GM21390 (cell line): Measurements from ENCODE around the gene ZFYVE26.
"Not testable (repeated sequence)": the region's sequence is repeated elsewhere in the genome, so short reads cannot be mapped to it uniquely, and the experiment has no call there.

ENCODE experiments used
- ATAC-seq: cut with Tn5 transposase; IDR thresholded peaks from one replicate; pipeline ENCODE4 v1.9.1; 2021; ENCODE audit not compliant: unreplicated experiment

The ZFYVE26 gene

DNA sequence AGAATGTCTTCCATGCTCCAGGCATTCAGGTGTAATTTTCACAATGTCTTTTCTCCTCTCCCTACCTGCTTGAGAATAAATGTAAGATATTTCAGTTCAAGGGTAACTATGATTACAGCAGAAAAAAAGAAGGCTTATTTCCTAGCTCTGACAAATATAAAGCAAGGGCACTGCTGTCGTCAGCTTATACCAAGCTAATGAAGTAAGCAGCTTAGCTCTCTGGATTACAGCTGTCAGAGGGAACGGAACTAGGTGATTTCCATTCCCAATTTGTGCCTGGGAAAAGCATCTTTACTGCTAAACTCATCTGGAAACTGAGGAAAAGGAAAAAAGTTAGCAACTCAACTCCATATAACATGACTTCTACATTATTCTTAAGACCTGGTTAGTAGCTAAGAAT, 56.5 kb downstream of the ZFYVE26 start:
- no peak for ATAC-seq

DNA sequence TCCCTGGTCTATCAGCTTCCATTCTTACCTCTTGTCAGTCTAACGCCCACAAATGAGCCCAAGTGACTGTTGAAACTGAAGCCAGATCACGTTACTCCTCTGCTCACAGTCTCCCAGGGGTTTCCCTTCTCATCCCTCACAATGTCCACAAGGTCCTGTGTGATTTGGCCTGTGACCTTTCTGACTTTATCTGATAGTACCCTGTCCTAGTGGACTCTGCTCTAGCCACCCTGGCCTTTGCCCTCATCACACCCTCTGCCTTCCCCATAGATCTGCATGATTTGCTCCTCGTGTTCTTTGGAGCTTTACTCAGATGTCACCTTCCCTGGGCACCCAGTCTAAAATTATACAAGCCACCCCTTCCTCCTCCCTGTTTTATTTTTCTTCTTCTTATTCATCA, 59.2 kb downstream of the ZFYVE26 start:
- ATAC-seq, result no peak

DNA sequence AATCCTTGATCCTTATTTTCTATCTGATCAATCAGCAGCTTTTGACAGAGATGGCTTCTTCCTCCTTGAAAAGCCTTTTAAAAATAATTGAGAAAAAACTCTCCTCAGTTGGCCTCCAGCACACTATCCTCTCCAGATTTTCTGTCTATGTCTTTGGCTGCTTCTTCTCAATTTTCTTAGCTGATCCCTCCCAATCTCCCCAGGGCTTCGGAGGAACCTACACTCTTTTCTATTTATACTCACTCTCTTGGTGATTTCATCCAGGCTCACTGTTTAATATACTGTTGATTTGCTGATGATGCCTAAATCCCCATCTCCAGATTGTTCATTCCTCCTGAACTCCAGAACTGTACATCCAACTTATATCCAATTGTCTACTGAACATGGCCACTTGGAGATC, 59.9 kb downstream of the ZFYVE26 start:
- ATAC-seq, result no peak

DNA sequence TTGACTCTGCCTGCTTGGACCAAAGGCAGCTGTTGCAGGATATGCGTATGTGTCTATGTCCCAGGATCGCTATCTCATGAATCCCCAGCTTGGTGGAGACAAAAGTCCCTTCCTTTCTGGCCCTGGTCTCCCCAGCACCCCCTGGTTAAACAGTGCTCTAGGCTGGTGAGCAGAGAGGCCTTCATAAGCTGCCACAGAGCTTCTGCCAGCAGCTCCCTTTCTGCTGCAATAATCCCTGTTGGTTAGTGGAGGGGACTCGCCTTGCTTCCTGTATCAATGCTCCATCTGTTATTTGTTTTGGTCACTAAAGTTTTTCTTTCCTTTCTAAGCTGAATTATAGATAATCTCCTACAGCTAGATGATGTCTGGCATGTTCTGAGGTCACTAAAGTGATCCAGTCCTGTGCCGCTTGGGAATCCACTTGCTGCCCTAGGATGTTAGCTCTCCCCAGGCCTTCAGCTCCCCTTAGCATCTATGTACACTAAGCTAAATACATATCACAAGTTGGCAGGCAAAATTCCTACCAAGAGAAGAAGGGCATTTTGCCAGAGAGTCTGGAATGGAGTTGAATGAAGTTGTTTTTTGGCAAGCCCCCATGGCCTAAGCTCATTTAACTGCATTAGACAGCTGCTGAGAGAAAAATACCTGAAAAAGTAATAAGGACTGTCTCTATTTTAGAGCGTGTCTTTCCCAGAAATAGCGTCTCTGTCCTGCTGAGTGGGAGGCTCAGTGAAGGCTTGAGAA, 66.9 kb downstream of the ZFYVE26 start:
- no peak for ATAC-seq

DNA sequence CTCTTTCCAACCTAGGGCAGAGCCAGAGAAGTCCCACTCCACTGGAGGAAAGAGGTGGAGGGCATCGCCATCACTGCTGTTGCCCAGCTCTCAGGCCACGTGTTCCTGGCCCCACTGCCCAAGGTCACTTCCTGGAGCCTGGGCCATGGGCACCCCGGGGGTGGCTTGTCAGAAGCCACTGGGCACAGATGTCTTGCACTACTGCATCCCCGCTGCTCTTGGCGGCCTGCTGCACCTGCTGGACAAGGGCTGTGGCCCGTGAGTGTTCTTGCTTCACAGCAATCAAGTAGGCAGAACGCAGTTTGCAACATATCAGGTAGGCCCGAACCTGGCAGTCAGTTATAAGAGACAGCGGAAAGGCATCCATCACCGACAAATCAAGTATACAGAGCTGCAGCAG, 68.1 kb downstream of the ZFYVE26 start:
- ATAC-seq, result no peak

DNA sequence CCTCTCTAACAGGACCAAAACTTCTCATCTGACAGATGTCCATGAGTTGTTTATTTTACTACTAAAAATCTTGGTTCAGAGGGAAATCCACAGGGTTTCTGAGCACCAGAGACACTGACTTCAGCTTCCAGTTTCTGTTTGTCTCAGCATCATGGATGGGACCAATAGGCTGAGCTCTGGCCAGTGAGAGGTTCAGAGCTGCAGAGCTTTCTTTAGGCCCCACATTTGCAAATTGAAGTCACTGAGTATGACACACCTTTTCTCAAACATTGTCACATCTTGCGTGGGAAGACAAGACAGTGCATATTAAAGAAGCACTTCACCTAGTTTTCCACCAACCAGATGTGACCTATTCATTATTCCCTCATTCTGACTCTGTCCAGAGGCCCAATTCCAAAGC, 69.5 kb downstream of the ZFYVE26 start:
- no peak for ATAC-seq

DNA sequence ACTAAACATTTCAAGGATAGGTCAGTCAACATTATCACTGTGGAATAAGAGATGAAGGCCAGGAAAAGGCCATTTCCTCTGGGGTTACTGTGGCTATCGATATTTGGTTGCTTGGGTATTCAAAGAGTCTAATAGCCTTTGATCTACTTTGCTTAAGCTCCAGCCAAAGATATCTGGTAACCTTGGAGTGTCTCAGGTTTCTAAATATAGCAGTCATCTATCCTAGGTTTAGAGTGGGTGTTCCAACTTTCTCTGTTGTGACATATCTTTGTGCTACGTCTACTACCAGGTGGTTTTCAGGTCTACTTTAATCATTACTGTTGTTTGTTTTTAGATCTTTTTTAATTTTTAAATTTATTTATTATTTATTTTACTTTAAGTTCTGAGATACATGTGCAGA, 72.3 kb downstream of the ZFYVE26 start:
- ATAC-seq, result no peak

DNA sequence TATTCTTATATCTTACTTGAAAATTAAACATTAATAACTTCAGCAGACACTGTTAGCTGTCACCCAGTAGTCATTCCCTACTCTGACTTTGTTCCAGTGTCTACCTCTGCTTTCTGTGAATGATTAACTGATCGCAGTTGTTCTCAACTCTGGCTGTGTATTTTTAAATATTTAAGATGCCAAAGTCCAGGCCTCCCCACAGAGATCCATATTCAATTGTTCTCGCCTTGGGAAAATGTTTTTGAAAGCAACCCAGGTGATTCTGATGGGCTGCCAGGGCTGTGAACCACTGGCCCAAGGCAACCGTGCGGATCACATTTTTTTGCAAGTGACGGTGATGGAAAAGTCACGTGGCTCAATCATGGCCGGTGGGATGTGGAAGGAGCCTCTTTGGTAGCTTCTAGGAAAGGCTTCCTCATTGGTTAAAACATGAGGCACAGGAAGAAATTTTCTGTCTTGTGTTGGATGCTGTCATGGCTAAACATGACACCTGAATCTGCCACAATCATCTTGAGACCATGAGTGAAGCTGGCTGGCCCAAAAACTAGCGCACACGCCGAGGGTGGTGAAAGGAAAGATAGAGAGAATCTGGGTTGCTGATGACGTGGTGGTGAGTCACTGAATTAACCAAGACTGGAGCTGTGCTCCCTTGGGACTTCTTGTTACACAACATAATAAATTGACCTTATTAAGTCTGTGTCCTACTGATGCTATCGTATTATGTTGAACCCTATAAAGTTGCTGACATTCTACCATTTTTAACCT, 77.5 kb downstream of the ZFYVE26 start:
- ATAC-seq, result no peak

DNA sequence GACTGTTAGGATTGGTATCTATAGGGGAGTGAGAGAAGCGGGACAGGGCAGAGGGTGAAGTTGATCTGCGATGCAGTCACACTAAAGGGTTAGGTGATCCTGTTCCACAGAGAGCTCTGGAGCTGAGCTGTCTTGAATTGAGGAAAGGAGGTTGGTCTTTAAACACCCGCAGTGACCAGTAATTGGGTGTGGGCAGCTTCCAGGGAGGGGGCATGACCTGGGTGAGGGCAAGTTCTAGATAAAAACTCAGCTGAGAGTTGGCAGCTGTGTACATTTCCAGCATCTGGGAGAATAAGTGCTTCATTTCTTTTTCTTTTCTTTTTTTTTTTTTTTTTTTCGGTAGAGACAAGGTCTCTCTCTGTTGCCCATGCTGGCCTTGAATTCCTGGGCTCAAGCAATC, 79.6 kb downstream of the ZFYVE26 start:
- no peak for ATAC-seq

DNA sequence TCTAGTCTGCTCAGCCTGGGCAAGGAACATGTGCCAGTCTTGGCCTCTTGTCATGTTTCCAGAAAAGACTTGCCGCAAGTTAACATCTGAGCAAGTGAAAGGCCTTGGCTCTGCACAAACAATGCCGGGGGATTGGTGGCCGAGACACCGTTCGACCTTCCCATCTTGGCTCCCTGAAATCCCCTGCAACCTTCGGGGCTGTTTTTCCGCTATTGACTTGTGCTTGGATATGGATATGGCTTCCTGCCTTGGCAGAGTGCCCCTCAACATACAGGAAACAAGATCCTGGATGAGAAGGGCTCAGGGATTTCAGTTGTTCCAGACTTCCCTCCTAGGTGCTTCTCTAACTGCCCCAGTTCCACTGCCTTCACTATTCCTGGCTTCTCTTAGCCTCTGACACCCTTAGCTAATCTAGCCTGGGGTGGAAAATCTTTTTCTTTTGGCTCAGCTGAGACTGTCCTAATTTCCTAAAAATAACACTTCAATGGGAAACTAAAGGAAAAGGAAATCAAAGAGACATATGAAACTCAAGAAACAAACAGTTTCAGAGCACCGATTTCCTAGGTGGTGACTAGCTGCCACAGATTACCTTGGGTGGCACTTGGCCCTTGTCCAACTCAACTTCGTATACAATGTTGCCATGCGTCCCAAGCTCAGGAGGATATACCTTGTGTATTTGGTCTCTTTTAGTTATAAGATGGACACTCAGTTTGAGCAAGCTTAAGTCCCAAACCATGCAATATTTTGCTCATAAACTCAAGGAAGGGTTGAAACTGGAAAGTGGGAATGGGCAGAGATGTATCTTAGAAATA, 80.8 kb downstream of the ZFYVE26 start:
- no peak for ATAC-seq

DNA sequence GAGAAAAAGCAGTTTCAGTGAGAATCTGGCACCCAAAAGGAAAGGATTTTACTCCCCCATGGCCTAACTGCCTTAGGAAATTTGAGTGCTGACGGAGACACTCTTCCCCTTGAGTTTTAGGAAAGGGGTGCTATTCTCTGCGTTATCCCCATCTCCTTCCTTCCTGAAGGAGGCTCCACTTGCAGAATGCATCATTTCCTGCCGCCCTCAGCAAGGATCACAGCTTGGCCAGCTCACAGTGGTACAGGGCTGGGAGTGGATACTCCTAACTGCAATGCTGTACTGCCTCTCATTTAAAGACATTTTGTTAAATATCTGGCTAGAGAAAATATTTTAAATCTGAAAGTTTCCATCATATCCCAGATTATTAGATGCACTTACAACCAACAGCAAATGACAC, 81.7 kb downstream of the ZFYVE26 start:
- ATAC-seq, result no peak

DNA sequence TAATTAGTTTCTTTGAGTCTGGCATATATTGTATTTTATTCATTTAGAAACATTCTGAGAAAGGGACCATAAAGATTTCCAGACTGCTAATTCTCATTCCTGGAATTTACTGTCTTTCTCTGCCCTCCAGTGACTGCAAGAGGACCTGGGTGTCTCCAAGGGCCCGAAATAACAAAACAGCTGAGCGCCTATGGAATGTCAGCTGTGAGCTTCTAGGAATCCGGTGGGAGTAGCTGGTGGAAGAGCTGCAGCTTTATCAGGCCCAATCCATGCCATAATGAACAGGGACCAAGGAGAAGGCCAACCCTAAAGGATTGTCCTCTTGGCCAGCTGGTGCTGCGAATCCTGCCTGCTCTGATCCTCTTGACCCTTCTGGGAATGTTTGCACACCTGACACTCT, 82.8 kb downstream of the ZFYVE26 start:
- ATAC-seq, result no peak

DNA sequence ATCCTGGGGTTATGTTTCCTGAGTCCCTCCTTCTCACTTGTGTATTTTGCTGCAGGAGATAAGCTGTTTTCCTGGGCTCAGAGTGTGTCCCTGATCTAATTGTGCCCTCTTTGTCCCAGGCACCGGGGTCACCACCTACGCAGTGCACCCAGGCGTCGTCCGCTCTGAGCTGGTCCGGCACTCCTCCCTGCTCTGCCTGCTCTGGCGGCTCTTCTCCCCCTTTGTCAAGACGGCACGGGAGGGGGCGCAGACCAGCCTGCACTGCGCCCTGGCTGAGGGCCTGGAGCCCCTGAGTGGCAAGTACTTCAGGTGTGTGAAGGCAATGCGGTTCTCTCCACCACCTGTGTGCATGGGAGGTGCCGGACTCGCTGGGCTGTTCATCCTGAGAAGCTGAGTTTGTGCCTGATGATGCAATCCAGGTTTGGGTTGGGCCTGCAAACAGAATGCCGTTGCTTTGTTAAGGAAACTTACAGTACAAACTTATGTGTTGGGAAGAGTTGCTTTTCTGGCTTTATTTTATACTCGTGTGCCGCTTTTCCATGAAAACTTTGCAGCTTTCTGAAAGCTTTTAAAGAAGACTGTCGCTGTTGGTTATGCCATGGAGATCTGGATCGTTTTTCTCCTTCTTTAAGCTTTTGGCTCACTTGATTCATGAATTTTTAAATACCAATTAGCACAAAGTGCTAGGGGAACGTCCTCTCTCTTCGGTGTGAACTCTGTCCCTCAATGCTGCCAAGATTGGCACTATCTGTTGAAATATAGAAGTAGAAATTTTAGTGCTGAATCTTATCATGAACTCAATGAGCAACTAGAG, 87.1 kb downstream of the ZFYVE26 start:
- no peak for ATAC-seq

DNA sequence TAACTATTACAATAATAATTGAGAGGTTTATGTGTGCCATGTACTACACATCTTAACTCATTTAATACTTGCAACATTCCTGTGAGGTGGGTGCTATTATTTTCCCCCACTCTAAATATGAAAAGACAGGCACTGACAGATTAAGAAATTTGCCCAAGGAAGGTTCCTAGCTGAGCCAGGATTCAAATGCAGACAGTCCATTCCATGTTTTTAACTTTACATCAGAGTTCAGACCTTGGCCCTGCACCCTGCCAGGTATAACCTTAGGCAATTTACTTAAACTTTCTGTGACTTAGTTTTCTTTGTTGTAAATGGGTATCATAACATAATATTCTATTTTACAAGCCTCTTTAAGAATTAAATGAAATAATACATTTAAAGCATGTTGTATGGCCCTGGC, 88.1 kb downstream of the ZFYVE26 start:
- ATAC-seq, result no peak

DNA sequence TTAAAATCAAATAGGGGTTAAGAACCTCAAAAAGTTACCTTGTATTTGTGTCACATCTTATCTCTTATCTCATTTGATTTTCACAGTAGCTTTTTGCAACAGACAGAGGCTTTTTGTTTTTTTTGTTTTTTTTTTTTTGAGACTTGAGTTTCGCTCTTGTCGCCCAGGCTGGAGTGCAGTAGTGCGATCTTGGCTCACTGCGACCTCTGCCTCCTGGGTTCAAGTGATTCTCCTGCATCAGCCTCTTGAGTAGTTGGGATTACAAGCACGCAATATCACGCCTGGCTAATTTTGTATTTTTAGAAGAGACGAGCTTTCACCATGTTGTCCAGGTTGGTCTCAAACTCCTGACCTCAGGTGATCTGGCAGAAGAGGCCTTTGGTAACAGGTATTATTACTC, 89.0 kb downstream of the ZFYVE26 start:
- no peak for ATAC-seq

DNA sequence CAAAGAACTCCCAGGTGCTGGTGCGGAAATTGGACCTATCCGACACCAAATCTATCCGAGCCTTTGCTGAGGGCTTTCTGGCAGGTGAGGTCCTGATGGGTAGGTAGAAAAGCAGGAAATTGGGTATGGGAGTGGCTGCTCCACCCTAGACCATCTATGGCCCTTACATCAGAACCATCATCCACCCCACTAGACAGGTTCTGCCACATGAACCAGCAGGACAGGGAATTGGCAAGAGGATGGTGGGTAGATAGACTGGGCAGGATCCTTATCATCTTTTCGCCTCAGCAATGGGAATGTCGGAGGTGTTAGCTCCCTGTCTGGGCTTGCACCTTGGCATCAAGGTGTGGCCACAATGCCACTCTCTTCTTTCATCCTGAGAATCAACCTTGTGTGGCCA, 91.2 kb downstream of the ZFYVE26 start:
- no peak for ATAC-seq

DNA sequence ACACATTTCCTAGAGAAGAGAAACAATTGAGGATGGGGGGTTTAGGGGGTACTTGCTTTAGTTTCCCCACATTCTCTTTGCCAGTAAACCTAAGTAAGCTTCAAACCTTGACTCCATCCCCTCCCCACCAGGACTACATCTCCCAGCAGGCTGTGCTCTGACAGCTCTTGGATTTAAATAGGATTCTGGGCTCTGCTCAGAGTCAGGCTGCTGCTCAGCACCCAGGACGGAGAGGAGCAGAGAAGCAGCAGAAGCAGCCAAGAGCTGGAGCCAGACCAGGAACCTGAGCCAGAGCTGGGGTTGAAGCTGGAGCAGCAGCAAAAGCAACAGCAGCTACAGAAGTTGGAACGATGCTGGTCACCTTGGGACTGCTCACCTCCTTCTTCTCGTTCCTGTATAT, 94.1 kb downstream of the ZFYVE26 start:
- no peak for ATAC-seq

DNA sequence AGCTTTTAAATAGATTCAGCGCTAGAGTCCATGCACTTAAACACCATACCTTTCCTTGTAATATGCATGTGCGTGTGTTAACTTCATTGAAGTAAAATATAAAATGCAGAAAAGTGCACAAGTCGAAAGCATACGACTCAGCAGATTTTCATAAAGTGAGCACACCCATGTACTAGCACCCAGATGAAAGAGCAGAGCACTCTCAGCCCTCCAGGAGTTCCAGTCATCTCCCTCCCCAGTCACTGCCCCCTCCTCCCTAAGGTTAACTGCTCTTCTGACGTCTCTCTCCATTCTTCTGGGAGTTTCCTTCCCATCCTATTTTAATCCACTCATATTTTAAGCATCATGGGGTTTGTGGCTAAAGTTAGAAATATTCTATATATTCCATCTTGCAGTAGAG, 94.5 kb downstream of the ZFYVE26 start:
- ATAC-seq, result no peak

DNA sequence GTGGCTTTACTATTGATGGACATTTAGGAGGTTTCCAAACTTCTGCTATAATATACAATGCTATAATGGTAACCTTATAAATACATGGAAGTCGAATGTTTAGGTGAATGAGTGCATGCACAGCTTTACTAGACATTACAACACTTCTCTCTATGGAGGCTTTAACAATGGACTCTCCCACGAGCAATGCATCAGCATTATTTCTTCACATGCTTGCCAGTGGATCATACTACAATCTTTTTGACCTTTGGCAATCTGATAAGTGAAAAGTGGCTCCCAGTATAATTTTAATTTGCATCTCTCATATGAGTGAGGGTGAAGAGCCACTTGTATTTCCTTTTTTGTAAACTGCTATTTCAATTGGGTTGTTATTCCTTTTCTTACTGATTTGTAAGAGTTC, 96.5 kb downstream of the ZFYVE26 start:
- ATAC-seq, result no peak

DNA sequence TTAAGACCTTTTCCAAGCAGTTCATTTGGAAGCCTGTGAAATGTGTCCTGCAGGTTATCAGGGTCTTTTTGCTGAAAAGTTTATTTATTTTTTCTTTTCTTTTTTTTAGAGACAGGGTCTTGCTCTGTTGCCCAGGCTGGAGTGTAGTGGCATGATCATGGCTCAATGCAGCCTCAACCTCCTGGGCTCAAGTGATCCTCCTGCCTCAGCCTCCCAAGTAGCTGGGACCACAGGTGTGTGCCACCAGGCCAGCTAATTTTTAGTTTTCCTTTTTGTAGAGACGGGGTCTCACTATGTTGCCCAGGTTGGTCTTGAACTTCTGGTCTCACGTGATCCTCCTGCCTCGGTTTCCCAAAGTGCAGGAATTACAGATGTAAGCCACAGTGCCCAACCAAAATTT, 97.0 kb downstream of the ZFYVE26 start:
- ATAC-seq, result not testable (repeated sequence)

DNA sequence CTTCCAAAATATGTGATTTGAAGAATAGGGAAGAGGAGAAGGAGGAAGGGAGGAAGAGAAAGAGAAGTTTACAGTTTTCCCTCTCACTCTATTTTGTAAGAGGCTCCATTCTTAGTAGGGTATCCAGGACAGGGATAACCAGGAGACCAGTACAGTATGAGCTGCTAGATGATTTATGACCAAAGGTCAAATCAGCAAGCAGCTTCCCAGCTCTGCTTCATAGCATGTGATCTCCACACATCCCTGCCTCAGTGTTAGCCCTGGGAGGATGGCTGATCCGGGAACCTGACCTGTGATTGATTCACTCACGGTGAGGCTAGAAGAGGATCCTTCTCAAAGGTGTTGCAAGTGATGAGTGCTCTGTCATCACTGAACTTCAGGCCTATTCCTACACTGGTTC, 98.1 kb downstream of the ZFYVE26 start:
- ATAC-seq, result no peak
